Prostate gland (tissue), 2 donors: ENCODE data around the gene IQGAP2.

Experiments
- POLR2A ChIP-seq: fragments of 450-650 bp; IDR thresholded peaks from one replicate; pipeline ENCODE4 v1.6.1; 2016; ENCODE audit warnings: antibody characterized with exemption, mild to moderate bottlenecking
- TF ChIP-seq, protein P1 (sequence below), 4 experiments: fragments of 200-600 bp in 2 of 4; fragments of 450-650 bp in 2 of 4; sonication (generic) in 2 of 4; IDR thresholded peaks; 1 replicate in 3 of 4; 2 replicates in 1 of 4; pipeline ENCODE4 v1.5.1; 2016 to 2019; ENCODE audit warnings: antibody characterized with exemption in 4 of 4, mild to moderate bottlenecking in 2 of 4, moderate library complexity in 2 of 4

- no peak for TF ChIP-seq POLR2A
- TF ChIP-seq, protein P1, sequence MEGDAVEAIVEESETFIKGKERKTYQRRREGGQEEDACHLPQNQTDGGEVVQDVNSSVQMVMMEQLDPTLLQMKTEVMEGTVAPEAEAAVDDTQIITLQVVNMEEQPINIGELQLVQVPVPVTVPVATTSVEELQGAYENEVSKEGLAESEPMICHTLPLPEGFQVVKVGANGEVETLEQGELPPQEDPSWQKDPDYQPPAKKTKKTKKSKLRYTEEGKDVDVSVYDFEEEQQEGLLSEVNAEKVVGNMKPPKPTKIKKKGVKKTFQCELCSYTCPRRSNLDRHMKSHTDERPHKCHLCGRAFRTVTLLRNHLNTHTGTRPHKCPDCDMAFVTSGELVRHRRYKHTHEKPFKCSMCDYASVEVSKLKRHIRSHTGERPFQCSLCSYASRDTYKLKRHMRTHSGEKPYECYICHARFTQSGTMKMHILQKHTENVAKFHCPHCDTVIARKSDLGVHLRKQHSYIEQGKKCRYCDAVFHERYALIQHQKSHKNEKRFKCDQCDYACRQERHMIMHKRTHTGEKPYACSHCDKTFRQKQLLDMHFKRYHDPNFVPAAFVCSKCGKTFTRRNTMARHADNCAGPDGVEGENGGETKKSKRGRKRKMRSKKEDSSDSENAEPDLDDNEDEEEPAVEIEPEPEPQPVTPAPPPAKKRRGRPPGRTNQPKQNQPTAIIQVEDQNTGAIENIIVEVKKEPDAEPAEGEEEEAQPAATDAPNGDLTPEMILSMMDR (IDR thresholded peaks at IDR 0.05) = no peak
Measured at GRCh38 chr5:76439201-76439600, 36.1 kb downstream of the IQGAP2 start.
